Measurements from ENCODE around the gene RXFP3. TPM values are rescaled to one million over a fixed set of nuclear protein-coding genes. Genes with fewer than 3 reads are reported as not detected.

Gene RXFP3
- total RNA-seq, 1 donor from 2014 or later = not detected

DNA sequence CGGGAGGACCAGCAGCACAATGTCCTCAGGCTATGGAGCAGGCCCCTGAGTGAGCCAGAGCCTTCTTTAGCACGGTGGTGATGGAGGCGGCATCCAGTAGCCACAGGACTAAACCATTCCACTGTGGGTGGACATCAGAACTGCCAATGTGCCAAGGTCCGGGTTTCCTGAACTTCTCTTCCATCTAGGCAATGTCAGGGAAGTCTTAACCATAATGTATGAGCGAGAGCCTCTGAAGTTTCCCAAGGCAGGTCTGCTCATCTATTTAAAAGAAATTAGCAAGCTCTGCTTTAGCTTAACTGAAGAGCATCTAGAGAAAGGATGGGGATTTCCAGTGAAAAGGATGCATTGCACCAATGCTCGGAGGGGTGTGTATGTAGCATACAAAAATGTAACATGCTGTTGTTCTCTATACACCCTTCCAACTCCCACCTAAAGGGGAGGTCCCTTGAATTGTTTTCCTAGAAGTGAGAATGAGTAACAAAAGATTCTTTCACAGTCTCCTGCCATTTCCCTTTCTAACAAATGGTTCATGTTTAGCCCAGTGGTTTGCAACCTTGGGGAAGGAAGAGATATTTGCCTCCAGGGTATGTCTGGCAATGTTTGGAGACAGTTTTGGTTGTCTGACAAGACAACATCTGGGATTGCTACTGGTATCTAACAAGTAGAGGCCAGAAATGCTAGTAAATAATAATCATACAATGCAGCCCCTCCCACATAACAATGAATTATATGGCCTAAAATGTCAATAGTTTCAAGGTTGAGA is 6.1 kb upstream of the RXFP3 start:
- no peak for DNase-seq
- H3K9me3 ChIP-seq (replicated peaks) = no peaks in the 10 kb centered on the region
- TF ChIP-seq, protein P1, sequence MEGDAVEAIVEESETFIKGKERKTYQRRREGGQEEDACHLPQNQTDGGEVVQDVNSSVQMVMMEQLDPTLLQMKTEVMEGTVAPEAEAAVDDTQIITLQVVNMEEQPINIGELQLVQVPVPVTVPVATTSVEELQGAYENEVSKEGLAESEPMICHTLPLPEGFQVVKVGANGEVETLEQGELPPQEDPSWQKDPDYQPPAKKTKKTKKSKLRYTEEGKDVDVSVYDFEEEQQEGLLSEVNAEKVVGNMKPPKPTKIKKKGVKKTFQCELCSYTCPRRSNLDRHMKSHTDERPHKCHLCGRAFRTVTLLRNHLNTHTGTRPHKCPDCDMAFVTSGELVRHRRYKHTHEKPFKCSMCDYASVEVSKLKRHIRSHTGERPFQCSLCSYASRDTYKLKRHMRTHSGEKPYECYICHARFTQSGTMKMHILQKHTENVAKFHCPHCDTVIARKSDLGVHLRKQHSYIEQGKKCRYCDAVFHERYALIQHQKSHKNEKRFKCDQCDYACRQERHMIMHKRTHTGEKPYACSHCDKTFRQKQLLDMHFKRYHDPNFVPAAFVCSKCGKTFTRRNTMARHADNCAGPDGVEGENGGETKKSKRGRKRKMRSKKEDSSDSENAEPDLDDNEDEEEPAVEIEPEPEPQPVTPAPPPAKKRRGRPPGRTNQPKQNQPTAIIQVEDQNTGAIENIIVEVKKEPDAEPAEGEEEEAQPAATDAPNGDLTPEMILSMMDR (IDR thresholded peaks at IDR 0.05; ENCODE audit: borderline replicate concordance) = no peak
- intact Hi-C loops (cut with micrococcal nuclease) = no loop called here
- peaks cover 25% of the 10 kb centered on the region for H3K27me3 ChIP-seq (ENCODE audit: low read depth)
- no peak overlapping the region for H3K27ac ChIP-seq (replicated peaks)
- H3K4me3 ChIP-seq = no peak overlapping the region
- no peaks in the 10 kb centered on the region for H3K36me3 ChIP-seq
- H3K4me1 ChIP-seq = no peaks in the 10 kb centered on the region

DNA sequence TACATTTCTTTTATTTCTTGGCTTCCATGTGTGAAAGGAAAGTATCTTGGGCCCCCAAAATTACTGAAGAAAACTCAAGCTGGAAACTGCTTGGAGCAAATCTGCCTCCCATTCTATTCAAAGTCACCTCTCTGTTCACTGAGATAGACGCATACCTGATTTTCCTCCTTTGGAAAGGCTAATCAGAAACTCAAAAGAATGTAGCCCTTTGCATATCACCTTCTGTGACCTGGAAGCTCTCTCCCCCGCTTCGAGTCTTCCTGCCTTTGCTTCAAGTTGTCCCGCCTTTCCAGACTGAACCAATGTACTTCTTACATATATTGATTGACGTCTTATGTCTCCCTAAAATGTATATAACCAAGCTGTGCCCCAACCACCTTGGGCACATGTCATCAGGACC is 5.0 kb upstream of the RXFP3 start:
- intact Hi-C loops (cut with micrococcal nuclease) = no loop called here
- H3K27ac ChIP-seq (replicated peaks) = no peak overlapping the region
- TF ChIP-seq, protein P1 (IDR thresholded peaks at IDR 0.05; ENCODE audit: borderline replicate concordance) = no peak
- DNase-seq = no peak
- H3K27me3 ChIP-seq (ENCODE audit: low read depth) = peaks cover 35% of the 10 kb centered on the region
- no peaks in the 10 kb centered on the region for H3K36me3 ChIP-seq
- H3K4me1 ChIP-seq = peaks cover 6% of the 10 kb centered on the region
- H3K4me3 ChIP-seq = no peak overlapping the region
- no peaks in the 10 kb centered on the region for H3K9me3 ChIP-seq (replicated peaks)

DNA sequence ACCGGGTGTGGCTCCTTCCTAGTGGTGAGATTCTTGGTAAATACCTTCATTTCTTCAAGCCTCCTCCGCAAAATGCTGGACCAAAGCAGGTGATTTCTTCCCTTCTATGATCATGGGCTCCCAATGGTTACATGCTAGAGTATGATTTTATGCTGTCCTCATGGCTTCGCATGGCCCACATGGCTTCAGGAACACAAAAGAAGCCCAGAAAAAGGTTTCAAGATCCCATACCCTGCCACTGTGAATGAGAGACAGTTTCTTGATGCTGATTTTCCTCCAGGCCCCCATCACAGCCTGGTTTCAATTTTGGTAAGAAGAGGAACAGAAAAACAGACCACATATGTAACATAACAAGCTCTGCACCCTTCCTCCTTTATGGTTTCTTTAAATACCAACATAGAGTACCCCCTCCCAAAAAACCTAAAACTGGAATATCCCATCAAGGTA is 2.4 kb upstream of the RXFP3 start:
- Histone ChIP-seq H3K27me3 (ENCODE audit: low read depth) (peaks cover 61% of the 10 kb centered on the region), H3K36me3 (no peaks in the 10 kb centered on the region), H3K4me1 (peaks cover 20% of the 10 kb centered on the region), H3K27ac (replicated peaks) (no peak overlapping the region), H3K4me3 (no peak overlapping the region), H3K9me3 (replicated peaks) (no peaks in the 10 kb centered on the region)
- intact Hi-C loops (cut with micrococcal nuclease) = no loop called here
- TF ChIP-seq, protein P1 (IDR thresholded peaks at IDR 0.05; ENCODE audit: borderline replicate concordance) = no peak
- no peak for DNase-seq

DNA sequence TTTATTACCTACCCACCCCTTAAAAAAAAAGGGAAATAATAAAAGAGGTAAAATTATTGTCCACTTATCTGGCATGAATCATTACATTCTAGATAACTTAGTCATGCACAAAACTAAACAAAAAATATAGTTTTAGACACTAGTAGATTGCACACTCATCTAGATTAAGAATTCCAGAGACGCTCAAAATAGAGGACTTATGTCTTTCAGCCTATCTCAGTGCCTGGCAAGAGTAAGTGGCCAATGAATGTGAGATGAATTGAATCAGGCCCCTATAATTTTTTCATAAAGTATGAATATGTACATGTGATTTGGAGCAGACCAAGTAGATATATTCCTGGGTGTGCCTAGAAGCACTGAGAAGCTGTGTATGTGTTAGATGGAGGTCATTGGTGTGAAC is 2.0 kb upstream of the RXFP3 start:
- no peak for DNase-seq
- TF ChIP-seq, protein P1 (IDR thresholded peaks at IDR 0.05; ENCODE audit: borderline replicate concordance) = no peak
- intact Hi-C loops (cut with micrococcal nuclease) = no loop called here
- Histone ChIP-seq H3K4me3 (no peak overlapping the region), H3K36me3 (no peaks in the 10 kb centered on the region), H3K4me1 (peaks cover 20% of the 10 kb centered on the region), H3K27ac (replicated peaks) (no peak overlapping the region), H3K27me3 (ENCODE audit: low read depth) (peaks cover 65% of the 10 kb centered on the region), H3K9me3 (replicated peaks) (no peaks in the 10 kb centered on the region)

DNA sequence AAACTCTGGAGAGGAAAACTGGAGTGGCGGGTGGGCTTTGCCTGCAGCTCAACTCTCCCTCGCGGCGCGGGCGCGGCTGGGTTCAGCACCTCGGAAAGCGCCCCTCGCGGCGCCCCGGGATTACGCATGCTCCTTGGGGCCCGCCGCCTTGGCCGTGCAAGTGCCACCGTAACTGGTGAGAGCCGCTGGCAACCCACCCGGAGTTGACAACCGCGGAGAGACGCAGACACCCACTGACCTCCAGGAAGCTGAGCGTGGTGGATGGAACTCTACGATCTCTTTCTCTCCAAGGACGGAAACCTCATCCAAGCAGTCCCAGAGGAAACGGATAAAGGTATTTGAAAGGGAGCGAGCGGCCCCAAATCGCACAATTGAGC is 194 bp upstream of the RXFP3 start:
- peak overlapping the region; percentile 61 for H3K4me3 ChIP-seq
- no peaks in the 10 kb centered on the region for H3K36me3 ChIP-seq
- H3K27ac ChIP-seq (replicated peaks) = no peak overlapping the region
- H3K9me3 ChIP-seq (replicated peaks) = no peaks in the 10 kb centered on the region
- peaks cover 20% of the 10 kb centered on the region for H3K4me1 ChIP-seq
- peaks cover 81% of the 10 kb centered on the region for H3K27me3 ChIP-seq (ENCODE audit: low read depth)
- peak; percentile 51 for DNase-seq
- TF ChIP-seq, protein P1 (IDR thresholded peaks at IDR 0.05; ENCODE audit: borderline replicate concordance) = peak; percentile 46
- intact Hi-C loops (cut with micrococcal nuclease) = no loop called here

Measured in left ventricle myocardium inferior (tissue), 1 donor.